H54 (cell line): ENCODE data around the gene ADAMTS2.

ENCODE experiments used
- DNase-seq: peaks from one replicate; pipeline ENCODE4 v3.0.0; 2011; ENCODE audit warnings: low spot score, mixed read lengths; ENCODE audit not compliant: insufficient read length
- FAIRE-seq: peaks from 3 replicates; lab custom pipeline; 2011; peaks lifted over from hg19 to GRCh38; lab: Jason Lieb, UNC
- POLR2A ChIP-seq: IDR thresholded peaks from 2 replicates; pipeline ENCODE4 v1.6.1; 2011; ENCODE audit warnings: low read depth, mild to moderate bottlenecking, low read length

The ADAMTS2 gene

GRCh38 chr5:179322071-179323025 is 22.9 kb downstream of the ADAMTS2 start:
- TF ChIP-seq POLR2A: no peak
- no peak for DNase-seq
- FAIRE-seq: no peak

GRCh38 chr5:179321206-179321987 is 23.9 kb downstream of the ADAMTS2 start:
- FAIRE-seq (no peak), DNase-seq (no peak)
- TF ChIP-seq POLR2A: no peak

GRCh38 chr5:179319741-179320281 is 25.4 kb downstream of the ADAMTS2 start:
- TF ChIP-seq POLR2A: no peak
- no peak for FAIRE-seq
- no peak for DNase-seq

GRCh38 chr5:179319123-179319522 is 26.1 kb downstream of the ADAMTS2 start:
- no peak for DNase-seq
- no peak for TF ChIP-seq POLR2A
- no peak for FAIRE-seq

GRCh38 chr5:179318221-179318955 is 26.9 kb downstream of the ADAMTS2 start:
- FAIRE-seq: no peak
- DNase-seq: no peak
- TF ChIP-seq POLR2A: no peak

GRCh38 chr5:179317411-179318220 is 27.6 kb downstream of the ADAMTS2 start:
- FAIRE-seq (no peak), DNase-seq (no peak)
- TF ChIP-seq POLR2A: no peak

GRCh38 chr5:179316982-179317381 is 28.3 kb downstream of the ADAMTS2 start:
- no peak for DNase-seq
- TF ChIP-seq POLR2A: no peak
- FAIRE-seq: no peak

- TF ChIP-seq POLR2A: no peak
- DNase-seq (no peak), FAIRE-seq (no peak)
These were observed 29.1 kb downstream of the ADAMTS2 start for GRCh38 chr5:179316111-179316551.

GRCh38 chr5:179315356-179315890 is 29.8 kb downstream of the ADAMTS2 start:
- DNase-seq (no peak), FAIRE-seq (no peak)
- TF ChIP-seq POLR2A: no peak

GRCh38 chr5:179314606-179315355 is 30.5 kb downstream of the ADAMTS2 start:
- FAIRE-seq (no peak), DNase-seq (no peak)
- TF ChIP-seq POLR2A: no peak

- TF ChIP-seq POLR2A: no peak
- DNase-seq (no peak), FAIRE-seq (no peak)
These were observed 31.3 kb downstream of the ADAMTS2 start for GRCh38 chr5:179313849-179314521.
